Breast epithelium (tissue), 3 donors: ENCODE results near the gene GCNT2.

Experiments used
- CTCF ChIP-seq, 3 donors: fragments of 450-650 bp; IDR thresholded peaks; one replicate each; pipeline ENCODE4 v1.5.1; 2016 to 2017; ENCODE audit warnings: antibody characterized with exemption in 3 of 3, mild to moderate bottlenecking in 3 of 3, moderate library complexity in 3 of 3
- POLR2A ChIP-seq: fragments of 450-650 bp; IDR thresholded peaks from one replicate; pipeline ENCODE4 v1.6.1; 2016; ENCODE audit warnings: antibody characterized with exemption, mild to moderate bottlenecking, moderate library complexity

GRCh38 chr6:10531942-10532341 is 10.8 kb downstream of the GCNT2 start:
- no peak for TF ChIP-seq CTCF (IDR thresholded peaks at IDR 0.05)
- no peak for TF ChIP-seq POLR2A
